Measurements from ENCODE around the gene TTC16. TPM values are rescaled to one million over a fixed set of nuclear protein-coding genes. Genes with fewer than 3 reads are reported as not detected.

Gene TTC16
- total RNA-seq, 1 experiment from 2014 or later: not detected

- Mint-ChIP-seq H3K36me3 (peaks cover 28% of the 10 kb centered on the region), H3K9me3 (peaks cover under 1% of the 10 kb centered on the region; the same call in 1 of the 2 replicates), H3K27me3 (ENCODE audit: low read depth) (no peaks in the 10 kb centered on the region), H3K4me1 (no peaks in the 10 kb centered on the region), H3K27ac (no peak overlapping the region), H3K4me3 (no peak overlapping the region)
- ATAC-seq (no peak), DNase-seq (ENCODE audit: low spot score) (no peak)
- no peak for TF ChIP-seq MXD4 (CRISPR knock-in tag; IDR thresholded peaks at IDR 0.05; ENCODE audit: borderline replicate concordance)
- no peak for TF ChIP-seq E2F5 (CRISPR knock-in tag; IDR thresholded peaks at IDR 0.05)
- no peak for TF ChIP-seq HMGA2 (CRISPR knock-in tag; IDR thresholded peaks at IDR 0.05)
- TF ChIP-seq ZNF423 (CRISPR knock-in tag; IDR thresholded peaks at IDR 0.05): no peak
- TF ChIP-seq ZNF263 (CRISPR knock-in tag; IDR thresholded peaks at IDR 0.05; ENCODE audit: low read depth): no peak
- no peak for TF ChIP-seq ZNF138 (CRISPR knock-in tag; conservative IDR thresholded peaks at IDR 0.05)
- TF ChIP-seq E2F1 (CRISPR knock-in tag; IDR thresholded peaks at IDR 0.05): no peak
- TF ChIP-seq ZBTB21 (CRISPR knock-in tag; IDR thresholded peaks at IDR 0.05; ENCODE audit: borderline replicate concordance): no peak
- no peak for TF ChIP-seq ZNF317 (CRISPR knock-in tag; IDR thresholded peaks at IDR 0.05; ENCODE audit: borderline replicate concordance, low read depth)
- no peak for TF ChIP-seq NFE2L1 (CRISPR knock-in tag; IDR thresholded peaks at IDR 0.05)
- no peak for TF ChIP-seq E2F4 (CRISPR knock-in tag; IDR thresholded peaks at IDR 0.05; ENCODE audit: borderline replicate concordance, low read depth)
- TF ChIP-seq ZNF532 (CRISPR knock-in tag; IDR thresholded peaks at IDR 0.05; ENCODE audit: borderline replicate concordance): no peak
- no peak for TF ChIP-seq MLX (CRISPR knock-in tag; IDR thresholded peaks at IDR 0.05)
- ChIA-PET POLR2A (no interaction called here), CTCF (interaction anchor here (0.8 to 1.2 kb wide), 2 partner anchors 50 to 181 kb away, joined by 4 read pairs; partner anchors contain the start of gene TOR2A)
These were observed 31.3 kb upstream of the TTC16 start for GRCh38 chr9:127684576-127684975.

- CTCF ChIA-PET: interaction anchor here (1.4 kb wide), 1 partner anchor 48 kb away, joined by 5 read pairs; the partner anchor contains the start of gene TOR2A
- no peak for DNase-seq (ENCODE audit: low spot score)
- no peak overlapping the region for H3K4me3 Mint-ChIP-seq
- peaks cover 6% of the 10 kb centered on the region for H3K9me3 Mint-ChIP-seq
- H3K27me3 Mint-ChIP-seq (ENCODE audit: low read depth): no peaks in the 10 kb centered on the region
- H3K4me1 Mint-ChIP-seq: no peaks in the 10 kb centered on the region
- ATAC-seq: no peak
- H3K36me3 Mint-ChIP-seq: peaks cover 31% of the 10 kb centered on the region
- POLR2A ChIA-PET: no interaction called here
- H3K27ac Mint-ChIP-seq: no peak overlapping the region
- no peak for TF ChIP-seq CBFB (CRISPR knock-in tag; IDR thresholded peaks at IDR 0.05; ENCODE audit: low read depth)
- no peak for TF ChIP-seq HMGA2 (CRISPR knock-in tag; IDR thresholded peaks at IDR 0.05)
- no peak for TF ChIP-seq NR2C2 (CRISPR knock-in tag; IDR thresholded peaks at IDR 0.05)
- TF ChIP-seq JAZF1 (CRISPR knock-in tag; IDR thresholded peaks at IDR 0.05): no peak
- no peak for TF ChIP-seq MYBL2 (CRISPR knock-in tag; IDR thresholded peaks at IDR 0.05)
- no peak for TF ChIP-seq TP53 (CRISPR knock-in tag; IDR thresholded peaks at IDR 0.05)
- TF ChIP-seq CTCF (IDR thresholded peaks at IDR 0.05): no peak
- no peak for TF ChIP-seq ETV6 (CRISPR knock-in tag; IDR thresholded peaks at IDR 0.05)
- TF ChIP-seq CDX4 (CRISPR knock-in tag; IDR thresholded peaks at IDR 0.05; ENCODE audit: borderline replicate concordance): no peak
- TF ChIP-seq FOXP1 (CRISPR knock-in tag; IDR thresholded peaks at IDR 0.05; ENCODE audit: borderline replicate concordance): no peak
- no peak for TF ChIP-seq ESRRA (CRISPR knock-in tag; IDR thresholded peaks at IDR 0.05; ENCODE audit: borderline replicate concordance)
These were observed 29.2 kb upstream of the TTC16 start for GRCh38 chr9:127686461-127687393.
